Activated CD4-positive, alpha-beta T cell treated with anti-CD3 and anti-CD28 coated beads, Interleukin-2, amount 10 ng/mL, durations not matched to agents 24 days and 14 days (primary cell): ENCODE results near the gene SAMD4B. TPM values are rescaled to one million over a fixed set of nuclear protein-coding genes. Genes with fewer than 3 reads are reported as not detected.

ENCODE experiments used
- DNase-seq: peaks from one replicate; pipeline ENCODE4 v3.0.0; 2022
- H3K27ac Mint-ChIP-seq: one replicate; pipeline ENCODE4 v1.8.0; 2022; ENCODE audit warnings: mild to moderate bottlenecking, mixed read lengths
- H3K27me3 Mint-ChIP-seq: one replicate; pipeline ENCODE4 v1.8.0; 2022; ENCODE audit warnings: mixed read lengths
- H3K36me3 Mint-ChIP-seq: one replicate; pipeline ENCODE4 v1.8.0; 2022; ENCODE audit warnings: low read depth, mild to moderate bottlenecking, mixed read lengths
- H3K4me1 Mint-ChIP-seq: one replicate; pipeline ENCODE4 v1.8.0; 2021; ENCODE audit warnings: mixed read lengths
- H3K4me3 Mint-ChIP-seq: one replicate; pipeline ENCODE4 v1.8.0; 2022; ENCODE audit warnings: mild to moderate bottlenecking, moderate library complexity, mixed read lengths
- H3K9me3 Mint-ChIP-seq: one replicate; pipeline ENCODE4 v1.8.0; 2021; ENCODE audit warnings: mixed read lengths
- intact Hi-C: fragments of 100-400 bp; cut with micrococcal nuclease; formaldehyde crosslinking; loops from one replicate; pipeline ENCODE4 v1.15.1; 2023
- total RNA-seq: library from RNA; stranded (reverse); gene quantifications from 2 replicates; pipeline ENCODE4 v1.2.3, GENCODE V29; 2022

SAMD4B gene
- total RNA-seq, 1 donor from 2014 or later: 68.9 TPM

- DNase-seq: peak; percentile 98
- Mint-ChIP-seq H3K9me3 (no peaks in the 10 kb centered on the region), H3K4me3 (peak overlapping the region; percentile 87), H3K27ac (peak overlapping the region; percentile 91), H3K27me3 (no peaks in the 10 kb centered on the region), H3K36me3 (peaks cover 25% of the 10 kb centered on the region), H3K4me1 (peaks cover 58% of the 10 kb centered on the region)
- intact Hi-C loops: no loop called here
These were observed 61.4 kb downstream of the SAMD4B start for GRCh38 chr19:39403331-39404312.

- H3K27ac Mint-ChIP-seq: peak overlapping the region; percentile 58
- H3K4me3 Mint-ChIP-seq: peak overlapping the region; percentile 45
- H3K9me3 Mint-ChIP-seq: no peaks in the 10 kb centered on the region
- peaks cover 22% of the 10 kb centered on the region for H3K36me3 Mint-ChIP-seq
- H3K4me1 Mint-ChIP-seq: peaks cover 51% of the 10 kb centered on the region
- intact Hi-C loops: no loop called here
- DNase-seq: peak; percentile 69
- H3K27me3 Mint-ChIP-seq: no peaks in the 10 kb centered on the region
These were observed 63.2 kb downstream of the SAMD4B start for GRCh38 chr19:39405261-39405957.

GRCh38 chr19:39405958-39406655, 63.9 kb downstream of the SAMD4B start:
- peak overlapping the region; percentile 86 for H3K27ac Mint-ChIP-seq
- no peaks in the 10 kb centered on the region for H3K27me3 Mint-ChIP-seq
- H3K9me3 Mint-ChIP-seq: no peaks in the 10 kb centered on the region
- DNase-seq: peak; percentile 93
- peak overlapping the region; percentile 87 for H3K4me3 Mint-ChIP-seq
- peaks cover 54% of the 10 kb centered on the region for H3K4me1 Mint-ChIP-seq
- intact Hi-C loops: no loop called here
- peaks cover 24% of the 10 kb centered on the region for H3K36me3 Mint-ChIP-seq

DNA sequence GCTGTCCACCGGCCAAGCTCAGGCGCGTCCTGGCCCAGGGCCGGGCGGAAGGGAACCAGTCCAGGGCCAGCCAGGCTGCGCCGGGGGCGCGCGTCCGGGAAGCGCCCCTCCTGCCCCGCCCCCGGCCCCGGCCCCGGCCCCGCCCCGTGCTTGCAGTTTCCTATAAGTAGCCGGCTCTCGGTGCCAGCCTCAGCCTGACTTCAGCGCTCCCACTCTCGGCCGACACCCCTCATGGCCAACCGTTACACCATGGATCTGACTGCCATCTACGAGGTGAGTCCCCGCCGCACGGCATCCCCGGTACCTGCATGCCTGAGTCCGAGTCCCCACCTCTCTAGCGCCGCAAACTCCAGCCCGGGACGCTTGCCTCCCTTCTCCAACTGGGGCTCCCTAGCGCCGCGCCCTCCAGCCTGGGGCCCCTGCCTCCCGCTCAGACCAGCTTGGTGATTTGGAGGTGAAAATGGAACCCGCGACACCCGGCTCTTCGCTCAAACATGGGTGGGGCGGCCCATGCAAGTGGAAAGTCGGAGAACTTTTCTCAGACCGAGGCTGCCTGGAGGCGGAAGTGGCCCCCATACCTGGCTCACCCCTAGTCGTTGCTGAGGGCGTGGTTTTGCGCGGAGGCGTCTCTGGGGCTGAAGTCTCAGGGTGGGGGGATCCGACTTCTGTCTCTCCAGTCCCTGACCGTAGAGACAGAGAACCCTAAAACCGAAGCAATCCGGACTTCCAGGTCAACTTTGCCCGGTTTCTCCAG, 64.6 kb downstream of the SAMD4B start, which contains the start of gene ZFP36:
ZFP36 (plus strand) TSS at position 192 of the 754 bp plus-strand sequence; CDS start at position 250, 58 bp downstream.
- intact Hi-C loops: no loop called here
- Mint-ChIP-seq H3K4me1 (peaks cover 53% of the 10 kb centered on the region), H3K36me3 (peaks cover 28% of the 10 kb centered on the region), H3K9me3 (no peaks in the 10 kb centered on the region), H3K27me3 (no peaks in the 10 kb centered on the region), H3K4me3 (peak within 1 kb of the TSS; percentile 87), H3K27ac (peak within 1 kb of the TSS; percentile 93)
- DNase-seq: peak; percentile 95

DNA sequence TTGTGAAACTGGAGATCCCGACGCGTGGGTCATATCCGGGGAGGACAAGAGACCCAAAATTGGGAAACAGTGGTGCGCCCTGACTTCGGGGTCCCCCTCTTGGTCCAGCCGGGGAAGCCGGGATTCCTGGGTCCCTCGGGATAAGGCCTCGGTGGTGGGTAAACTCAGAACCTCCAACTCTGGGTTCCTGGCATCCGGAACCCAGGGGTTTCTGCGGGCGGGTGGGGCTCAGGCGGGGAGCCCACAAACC, 65.1 kb downstream of the SAMD4B start:
- Mint-ChIP-seq H3K27me3 (no peaks in the 10 kb centered on the region), H3K27ac (peak overlapping the region; percentile 93), H3K36me3 (peaks cover 30% of the 10 kb centered on the region), H3K4me1 (peaks cover 51% of the 10 kb centered on the region), H3K9me3 (no peaks in the 10 kb centered on the region), H3K4me3 (peak overlapping the region; percentile 87)
- intact Hi-C loops: no loop called here
- no peak for DNase-seq

- DNase-seq: peak; percentile 92
- no peaks in the 10 kb centered on the region for H3K27me3 Mint-ChIP-seq
- peaks cover 46% of the 10 kb centered on the region for H3K4me1 Mint-ChIP-seq
- intact Hi-C loops: no loop called here
- peak overlapping the region; percentile 87 for H3K4me3 Mint-ChIP-seq
- no peaks in the 10 kb centered on the region for H3K9me3 Mint-ChIP-seq
- peak overlapping the region; percentile 93 for H3K27ac Mint-ChIP-seq
- peaks cover 30% of the 10 kb centered on the region for H3K36me3 Mint-ChIP-seq
These were observed 65.6 kb downstream of the SAMD4B start for GRCh38 chr19:39407660-39408391.

DNA sequence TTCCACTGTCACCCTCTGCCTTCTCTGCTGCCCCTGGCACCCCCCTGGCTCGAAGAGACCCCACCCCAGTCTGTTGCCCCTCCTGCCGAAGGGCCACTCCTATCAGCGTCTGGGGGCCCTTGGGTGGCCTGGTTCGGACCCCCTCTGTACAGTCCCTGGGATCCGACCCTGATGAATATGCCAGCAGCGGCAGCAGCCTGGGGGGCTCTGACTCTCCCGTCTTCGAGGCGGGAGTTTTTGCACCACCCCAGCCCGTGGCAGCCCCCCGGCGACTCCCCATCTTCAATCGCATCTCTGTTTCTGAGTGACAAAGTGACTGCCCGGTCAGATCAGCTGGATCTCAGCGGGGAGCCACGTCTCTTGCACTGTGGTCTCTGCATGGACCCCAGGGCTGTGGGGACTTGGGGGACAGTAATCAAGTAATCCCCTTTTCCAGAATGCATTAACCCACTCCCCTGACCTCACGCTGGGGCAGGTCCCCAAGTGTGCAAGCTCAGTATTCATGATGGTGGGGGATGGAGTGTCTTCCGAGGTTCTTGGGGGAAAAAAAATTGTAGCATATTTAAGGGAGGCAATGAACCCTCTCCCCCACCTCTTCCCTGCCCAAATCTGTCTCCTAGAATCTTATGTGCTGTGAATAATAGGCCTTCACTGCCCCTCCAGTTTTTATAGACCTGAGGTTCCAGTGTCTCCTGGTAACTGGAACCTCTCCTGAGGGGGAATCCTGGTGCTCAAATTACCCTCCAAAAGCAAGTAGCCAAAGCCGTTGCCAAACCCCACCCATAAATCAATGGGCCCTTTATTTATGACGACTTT, 66.4 kb downstream of the SAMD4B start:
- peaks cover 45% of the 10 kb centered on the region for H3K4me1 Mint-ChIP-seq
- peak overlapping the region; percentile 93 for H3K27ac Mint-ChIP-seq
- H3K4me3 Mint-ChIP-seq: peak overlapping the region; percentile 87
- DNase-seq: peak; percentile 81
- intact Hi-C loops: no loop called here
- H3K9me3 Mint-ChIP-seq: no peaks in the 10 kb centered on the region
- H3K36me3 Mint-ChIP-seq: peaks cover 30% of the 10 kb centered on the region
- H3K27me3 Mint-ChIP-seq: no peaks in the 10 kb centered on the region

GRCh38 chr19:39409208-39410016, 67.2 kb downstream of the SAMD4B start:
- DNase-seq: peak; percentile 93
- no peaks in the 10 kb centered on the region for H3K27me3 Mint-ChIP-seq
- no peaks in the 10 kb centered on the region for H3K9me3 Mint-ChIP-seq
- peaks cover 33% of the 10 kb centered on the region for H3K36me3 Mint-ChIP-seq
- H3K4me1 Mint-ChIP-seq: peaks cover 48% of the 10 kb centered on the region
- intact Hi-C loops: loop anchor here (2.0 kb wide), 1 partner anchor 197 kb away; no protein-coding TSS in a partner anchor
- peak overlapping the region; percentile 87 for H3K4me3 Mint-ChIP-seq
- peak overlapping the region; percentile 88 for H3K27ac Mint-ChIP-seq

- DNase-seq: peak; percentile 91
- intact Hi-C loops: loop anchor here (2.0 kb wide), 1 partner anchor 197 kb away; no protein-coding TSS in a partner anchor
- peak overlapping the region; percentile 88 for H3K27ac Mint-ChIP-seq
- H3K27me3 Mint-ChIP-seq: no peaks in the 10 kb centered on the region
- no peaks in the 10 kb centered on the region for H3K9me3 Mint-ChIP-seq
- H3K4me1 Mint-ChIP-seq: peaks cover 52% of the 10 kb centered on the region
- H3K36me3 Mint-ChIP-seq: peaks cover 35% of the 10 kb centered on the region
- peak overlapping the region; percentile 87 for H3K4me3 Mint-ChIP-seq
These were observed 68.0 kb downstream of the SAMD4B start for GRCh38 chr19:39410017-39410830.

DNA sequence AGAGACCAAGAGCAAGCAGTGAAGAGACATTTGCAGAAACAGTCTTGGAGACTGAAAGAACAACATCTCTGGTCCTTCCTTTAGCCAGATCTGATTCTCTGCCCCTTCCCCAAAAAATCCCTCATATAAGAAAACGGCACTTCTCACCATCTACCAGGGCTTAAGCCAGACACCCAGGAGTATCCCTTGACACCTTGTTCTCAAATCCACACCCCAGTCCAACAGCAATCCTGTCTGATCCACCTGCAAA, 68.5 kb downstream of the SAMD4B start:
- intact Hi-C loops: loop anchor here (1.0 to 2.0 kb wide), 2 partner anchors 13 to 198 kb away; no protein-coding TSS in a partner anchor
- peaks cover 35% of the 10 kb centered on the region for H3K36me3 Mint-ChIP-seq
- no peaks in the 10 kb centered on the region for H3K27me3 Mint-ChIP-seq
- H3K4me1 Mint-ChIP-seq: peaks cover 53% of the 10 kb centered on the region
- H3K27ac Mint-ChIP-seq: peak overlapping the region; percentile 88
- H3K4me3 Mint-ChIP-seq: peak overlapping the region; percentile 87
- no peaks in the 10 kb centered on the region for H3K9me3 Mint-ChIP-seq
- DNase-seq: peak; percentile 62
